Measurements from ENCODE around the gene IP6K3. TPM values are rescaled to one million over a fixed set of nuclear protein-coding genes. Genes with fewer than 3 reads are reported as not detected.

IP6K3 gene
- total and polyA plus RNA-seq, 11 donors, result 11.7 to 72.4 (median 30.8) TPM

DNA sequence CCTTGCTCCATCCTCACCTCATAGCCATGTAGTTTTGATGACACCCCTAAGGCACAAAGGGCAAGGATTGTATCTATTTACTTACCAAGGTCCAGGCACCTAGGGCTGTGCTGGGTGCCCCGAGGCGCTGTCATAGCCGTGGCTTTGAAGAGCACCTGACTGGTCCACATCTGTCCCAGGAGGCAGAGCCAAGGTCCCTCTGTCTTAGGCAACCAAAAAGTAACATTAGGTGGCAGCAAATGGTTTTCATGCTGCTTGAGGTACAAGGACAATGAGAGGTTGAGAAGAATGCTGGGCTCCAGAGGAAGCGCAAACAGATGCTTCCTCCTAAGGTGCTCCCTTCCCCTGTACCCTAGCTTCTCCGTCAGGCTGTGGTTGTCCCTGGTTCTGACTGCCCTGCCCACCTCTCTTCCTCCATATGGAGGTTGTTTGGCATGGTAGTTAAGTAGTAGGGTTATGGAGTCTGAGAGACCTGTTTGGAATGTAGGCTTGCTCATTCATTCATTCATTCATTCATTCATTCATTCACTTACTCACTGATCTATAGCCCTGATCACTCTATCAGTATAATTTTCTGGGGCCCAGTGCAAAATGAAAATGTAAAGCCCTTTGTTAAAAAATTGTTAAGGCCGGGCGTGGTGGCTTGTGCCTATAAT is 32.2 kb downstream of the IP6K3 start:
- Histone ChIP-seq H3K4me3 (no peak overlapping the region), H3K9me3 (no peaks in the 10 kb centered on the region), H3K36me3 (peaks cover 0 to 3% (median 0%) of the 10 kb centered on the region in 9 donors), H3K4me1 (peaks cover 0 to 40% (median 25%) of the 10 kb centered on the region in 12 donors), H3K27me3 (no peaks in the 10 kb centered on the region), H3K27ac (no peak overlapping the region)
- intact Hi-C loops (cut with DNase I), result loop anchor here in 6 of 10 donors (2.0 to 10.0 kb wide), 5 partner anchors 48 to 440 kb away; no protein-coding TSS in a partner anchor
- TF ChIP-seq, protein P1, sequence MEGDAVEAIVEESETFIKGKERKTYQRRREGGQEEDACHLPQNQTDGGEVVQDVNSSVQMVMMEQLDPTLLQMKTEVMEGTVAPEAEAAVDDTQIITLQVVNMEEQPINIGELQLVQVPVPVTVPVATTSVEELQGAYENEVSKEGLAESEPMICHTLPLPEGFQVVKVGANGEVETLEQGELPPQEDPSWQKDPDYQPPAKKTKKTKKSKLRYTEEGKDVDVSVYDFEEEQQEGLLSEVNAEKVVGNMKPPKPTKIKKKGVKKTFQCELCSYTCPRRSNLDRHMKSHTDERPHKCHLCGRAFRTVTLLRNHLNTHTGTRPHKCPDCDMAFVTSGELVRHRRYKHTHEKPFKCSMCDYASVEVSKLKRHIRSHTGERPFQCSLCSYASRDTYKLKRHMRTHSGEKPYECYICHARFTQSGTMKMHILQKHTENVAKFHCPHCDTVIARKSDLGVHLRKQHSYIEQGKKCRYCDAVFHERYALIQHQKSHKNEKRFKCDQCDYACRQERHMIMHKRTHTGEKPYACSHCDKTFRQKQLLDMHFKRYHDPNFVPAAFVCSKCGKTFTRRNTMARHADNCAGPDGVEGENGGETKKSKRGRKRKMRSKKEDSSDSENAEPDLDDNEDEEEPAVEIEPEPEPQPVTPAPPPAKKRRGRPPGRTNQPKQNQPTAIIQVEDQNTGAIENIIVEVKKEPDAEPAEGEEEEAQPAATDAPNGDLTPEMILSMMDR (IDR thresholded peaks at IDR 0.05), result peak in 2 of 12 donors; percentile 9 to 25
- no peak for TF ChIP-seq POLR2A (IDR thresholded peaks at IDR 0.05)
- WGBS, 4 donors, result 74 to 95% (median 85%) methylated on average over 7 of the region's 7 CpGs
- ATAC-seq (no peak), DNase-seq (peak in 2 of 5 donors; percentile 2 to 8)

GRCh38 chr6:33713786-33714185 is 32.9 kb downstream of the IP6K3 start:
- H3K27me3 ChIP-seq, result no peaks in the 10 kb centered on the region
- TF ChIP-seq, protein P1 (IDR thresholded peaks at IDR 0.05), result no peak
- no peak for TF ChIP-seq POLR2A (IDR thresholded peaks at IDR 0.05)
- H3K36me3 ChIP-seq, result peaks cover 0 to 10% (median 0%) of the 10 kb centered on the region in 9 donors
- intact Hi-C loops (cut with DNase I), result loop anchor here in 8 of 10 donors (2.0 to 10.0 kb wide), 5 partner anchors 49 to 441 kb away; no protein-coding TSS in a partner anchor
- ATAC-seq (no peak), DNase-seq (no peak)
- H3K9me3 ChIP-seq, result no peaks in the 10 kb centered on the region
- WGBS, 4 donors, result 63 to 85% (median 82%) methylated on average over 2 of the region's 2 CpGs
- no peak overlapping the region for H3K27ac ChIP-seq
- peaks cover 0 to 46% (median 27%) of the 10 kb centered on the region in 12 donors for H3K4me1 ChIP-seq
- no peak overlapping the region for H3K4me3 ChIP-seq

- ATAC-seq, result no peak
- intact Hi-C loops (cut with DNase I), result loop anchor here in 7 of 10 donors (2.0 to 10.0 kb wide), 5 partner anchors 49 to 442 kb away; no protein-coding TSS in a partner anchor
Measured at GRCh38 chr6:33712914-33713313, 33.8 kb downstream of the IP6K3 start.

More at GRCh38 chr6:33712914-33713313, 33.8 kb downstream of the IP6K3 start:
- Histone ChIP-seq H3K4me1 (peaks cover 0 to 47% (median 29%) of the 10 kb centered on the region in 12 donors), H3K27me3 (no peaks in the 10 kb centered on the region), H3K4me3 (no peak overlapping the region), H3K27ac (no peak overlapping the region), H3K9me3 (no peaks in the 10 kb centered on the region), H3K36me3 (peaks cover 0 to 18% (median 6%) of the 10 kb centered on the region in 9 donors)
- DNase-seq, result no peak
- WGBS, 4 donors, result 93 to 97% (median 94%) methylated on average over 3 of the region's 3 CpGs
- TF ChIP-seq, protein P1 (IDR thresholded peaks at IDR 0.05), result no peak
- TF ChIP-seq POLR2A (IDR thresholded peaks at IDR 0.05), result no peak

Measured in heart left ventricle (tissue), 16 donors.